ENCODE measurements around the gene NPC1. TPM values are rescaled to one million over a fixed set of nuclear protein-coding genes. Genes with fewer than 3 reads are reported as not detected.
"Not testable (repeated sequence)": the region's sequence is repeated elsewhere in the genome, so short reads cannot be mapped to it uniquely, and the experiment has no call there.

Gene NPC1
- total RNA-seq, 1 donor from 2014 or later = 44.8 TPM

DNA sequence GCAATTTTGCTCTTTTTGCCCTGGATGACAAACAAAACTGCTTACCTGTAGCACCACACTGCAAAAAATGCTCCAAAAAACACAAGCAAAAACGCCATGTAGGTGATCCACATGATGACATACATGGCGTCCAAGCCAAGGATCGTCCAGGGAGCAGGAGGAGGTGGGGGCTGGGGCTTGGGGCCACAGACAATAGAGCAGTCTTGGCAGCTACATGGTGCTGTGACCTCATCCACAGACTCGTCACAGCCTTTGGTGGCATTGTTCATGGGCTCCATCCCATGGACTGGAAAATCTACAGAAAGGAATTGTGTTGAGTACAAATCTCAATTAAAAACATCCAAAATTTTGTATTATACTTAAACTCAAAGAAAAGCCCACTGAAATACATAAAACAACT lies 26.1 kb downstream of the NPC1 start:
- Mint-ChIP-seq H3K27me3 (ENCODE audit: unreplicated experiment) (peaks cover 2% of the 10 kb centered on the region), H3K4me1 (ENCODE audit: low read depth, unreplicated experiment) (no peaks in the 10 kb centered on the region), H3K36me3 (ENCODE audit: unreplicated experiment) (no peaks in the 10 kb centered on the region), H3K9me3 (ENCODE audit: unreplicated experiment) (no peaks in the 10 kb centered on the region), H3K27ac (ENCODE audit: unreplicated experiment) (no peak overlapping the region), H3K4me3 (ENCODE audit: unreplicated experiment) (no peak overlapping the region)
- TF ChIP-seq, protein P1, sequence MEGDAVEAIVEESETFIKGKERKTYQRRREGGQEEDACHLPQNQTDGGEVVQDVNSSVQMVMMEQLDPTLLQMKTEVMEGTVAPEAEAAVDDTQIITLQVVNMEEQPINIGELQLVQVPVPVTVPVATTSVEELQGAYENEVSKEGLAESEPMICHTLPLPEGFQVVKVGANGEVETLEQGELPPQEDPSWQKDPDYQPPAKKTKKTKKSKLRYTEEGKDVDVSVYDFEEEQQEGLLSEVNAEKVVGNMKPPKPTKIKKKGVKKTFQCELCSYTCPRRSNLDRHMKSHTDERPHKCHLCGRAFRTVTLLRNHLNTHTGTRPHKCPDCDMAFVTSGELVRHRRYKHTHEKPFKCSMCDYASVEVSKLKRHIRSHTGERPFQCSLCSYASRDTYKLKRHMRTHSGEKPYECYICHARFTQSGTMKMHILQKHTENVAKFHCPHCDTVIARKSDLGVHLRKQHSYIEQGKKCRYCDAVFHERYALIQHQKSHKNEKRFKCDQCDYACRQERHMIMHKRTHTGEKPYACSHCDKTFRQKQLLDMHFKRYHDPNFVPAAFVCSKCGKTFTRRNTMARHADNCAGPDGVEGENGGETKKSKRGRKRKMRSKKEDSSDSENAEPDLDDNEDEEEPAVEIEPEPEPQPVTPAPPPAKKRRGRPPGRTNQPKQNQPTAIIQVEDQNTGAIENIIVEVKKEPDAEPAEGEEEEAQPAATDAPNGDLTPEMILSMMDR (IDR thresholded peaks at IDR 0.05; ENCODE audit: partially characterized antibody, unreplicated experiment) = no peak
- DNase-seq = no peak

DNA sequence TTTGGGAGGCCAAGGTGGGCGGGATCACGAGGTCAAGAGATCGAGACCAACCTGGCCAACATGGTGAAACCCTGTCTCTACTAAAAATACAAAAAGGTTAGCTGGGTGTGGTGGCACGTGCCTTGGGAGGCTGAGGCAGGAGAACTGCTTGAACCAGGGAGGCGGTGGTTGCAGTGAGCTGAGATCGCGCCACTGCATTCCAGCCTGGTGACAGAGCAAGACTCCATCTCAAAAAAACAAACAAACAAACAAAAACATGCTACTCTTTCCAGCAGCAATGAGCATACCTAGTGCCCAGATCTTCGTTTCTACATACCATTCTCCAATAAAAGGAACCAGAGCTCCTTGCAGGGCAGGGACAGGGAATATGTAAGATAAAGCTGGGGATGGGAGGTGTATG lies 28.8 kb downstream of the NPC1 start:
- H3K4me1 Mint-ChIP-seq (ENCODE audit: low read depth, unreplicated experiment); H3K36me3 Mint-ChIP-seq (ENCODE audit: unreplicated experiment); H3K27ac Mint-ChIP-seq (ENCODE audit: unreplicated experiment); DNase-seq; H3K4me3 Mint-ChIP-seq (ENCODE audit: unreplicated experiment); H3K9me3 Mint-ChIP-seq (ENCODE audit: unreplicated experiment); H3K27me3 Mint-ChIP-seq (ENCODE audit: unreplicated experiment): not testable (repeated sequence)

DNA sequence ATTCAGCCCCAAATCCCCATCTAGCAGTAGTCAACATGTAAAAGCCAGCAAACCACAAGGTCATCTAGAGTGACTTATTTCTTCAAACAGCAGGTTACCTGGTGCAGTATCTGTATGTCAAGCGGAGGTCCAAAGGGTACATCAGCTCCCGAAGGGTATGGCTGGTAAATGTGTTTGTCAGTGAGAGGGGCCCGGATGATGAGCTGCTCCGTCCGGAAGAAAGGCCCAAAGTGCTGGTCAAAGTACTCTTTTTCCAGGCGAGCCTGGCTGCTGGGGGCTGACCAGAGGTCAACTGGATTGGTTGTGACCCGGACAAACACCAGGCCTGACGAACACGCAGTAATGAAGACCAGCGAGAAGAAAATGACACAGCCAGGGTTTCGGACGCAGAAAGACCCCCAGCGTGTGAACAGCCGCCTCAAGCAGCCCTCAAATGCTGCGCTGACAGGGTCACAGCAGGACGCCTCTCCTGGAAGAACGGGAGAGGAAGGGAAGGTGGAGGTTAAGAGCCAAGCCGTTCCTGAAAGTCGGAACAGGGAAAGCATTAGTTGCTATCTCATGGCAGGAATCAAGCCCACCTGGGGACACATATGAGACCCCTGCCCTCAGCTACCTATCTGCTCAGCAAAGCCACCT lies 30.0 kb downstream of the NPC1 start:
- no peak overlapping the region for H3K4me3 Mint-ChIP-seq (ENCODE audit: unreplicated experiment)
- H3K27me3 Mint-ChIP-seq (ENCODE audit: unreplicated experiment) = peaks cover 4% of the 10 kb centered on the region
- H3K27ac Mint-ChIP-seq (ENCODE audit: unreplicated experiment) = no peak overlapping the region
- DNase-seq = no peak
- no peaks in the 10 kb centered on the region for H3K4me1 Mint-ChIP-seq (ENCODE audit: low read depth, unreplicated experiment)
- TF ChIP-seq, protein P1 (IDR thresholded peaks at IDR 0.05; ENCODE audit: partially characterized antibody, unreplicated experiment) = no peak
- H3K36me3 Mint-ChIP-seq (ENCODE audit: unreplicated experiment) = no peaks in the 10 kb centered on the region
- H3K9me3 Mint-ChIP-seq (ENCODE audit: unreplicated experiment) = peaks cover 5% of the 10 kb centered on the region

DNA sequence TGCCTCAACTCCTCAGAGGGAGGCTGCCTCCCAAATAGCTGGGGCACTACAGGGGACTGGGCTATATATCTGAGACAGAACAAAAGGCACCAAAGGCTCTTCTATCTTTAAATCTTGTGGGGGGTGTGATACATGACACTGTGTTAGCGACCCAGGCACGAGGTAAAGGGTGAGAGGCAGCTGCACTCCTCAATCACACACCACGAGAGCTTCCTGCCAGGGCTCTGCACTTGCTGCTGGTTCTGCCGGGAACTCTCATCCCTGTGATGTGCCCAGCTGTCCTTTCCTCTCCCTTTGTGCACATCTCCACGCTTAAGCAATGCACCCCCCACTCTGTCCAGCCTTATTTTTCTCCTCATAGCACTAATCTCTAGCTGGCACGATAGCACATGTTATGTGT lies 32.4 kb downstream of the NPC1 start:
- Mint-ChIP-seq H3K4me3 (ENCODE audit: unreplicated experiment) (no peak overlapping the region), H3K4me1 (ENCODE audit: low read depth, unreplicated experiment) (no peaks in the 10 kb centered on the region), H3K36me3 (ENCODE audit: unreplicated experiment) (no peaks in the 10 kb centered on the region), H3K27me3 (ENCODE audit: unreplicated experiment) (peaks cover 4% of the 10 kb centered on the region), H3K27ac (ENCODE audit: unreplicated experiment) (no peak overlapping the region), H3K9me3 (ENCODE audit: unreplicated experiment) (peaks cover 5% of the 10 kb centered on the region)
- TF ChIP-seq, protein P1 (IDR thresholded peaks at IDR 0.05; ENCODE audit: partially characterized antibody, unreplicated experiment) = no peak
- DNase-seq = no peak

DNA sequence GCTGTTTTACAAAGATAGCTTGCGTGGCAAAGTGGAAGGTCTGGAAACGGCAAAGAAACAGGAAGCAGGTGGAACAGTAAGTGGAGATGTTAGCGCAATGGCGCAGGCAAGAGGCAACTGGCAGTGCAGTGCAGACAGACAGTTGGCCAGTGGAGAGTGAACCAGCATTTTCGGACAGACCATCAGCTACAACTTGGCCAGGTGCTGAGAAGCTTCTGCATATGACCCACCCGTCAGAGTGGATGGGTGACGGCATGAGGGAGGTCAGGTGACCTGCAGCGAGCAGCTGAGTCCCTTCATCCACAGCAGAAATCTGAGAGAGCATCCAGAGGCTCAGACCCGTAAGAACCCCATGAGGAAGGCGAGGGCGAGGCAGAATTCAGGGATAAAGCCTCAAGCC lies 33.8 kb downstream of the NPC1 start:
- no peaks in the 10 kb centered on the region for H3K36me3 Mint-ChIP-seq (ENCODE audit: unreplicated experiment)
- no peak overlapping the region for H3K27ac Mint-ChIP-seq (ENCODE audit: unreplicated experiment)
- H3K9me3 Mint-ChIP-seq (ENCODE audit: unreplicated experiment) = peaks cover 5% of the 10 kb centered on the region
- H3K4me3 Mint-ChIP-seq (ENCODE audit: unreplicated experiment) = no peak overlapping the region
- no peak for DNase-seq
- TF ChIP-seq, protein P1 (IDR thresholded peaks at IDR 0.05; ENCODE audit: partially characterized antibody, unreplicated experiment) = no peak
- peaks cover 4% of the 10 kb centered on the region for H3K27me3 Mint-ChIP-seq (ENCODE audit: unreplicated experiment)
- H3K4me1 Mint-ChIP-seq (ENCODE audit: low read depth, unreplicated experiment) = no peaks in the 10 kb centered on the region

Measured in glutamatergic neuron (in vitro differentiated cells).